Stimulated activated memory B cell treated with anti-CD40 and anti-IgM and Interleukin-4, amounts not matched to agents 10 μg/mL and 1 μg/mL and 100 μg/mL, for 72 hours (primary cell): ENCODE results near the gene SLC12A7.

Experiments
- ATAC-seq: fragments of 150-1000 bp; cut with Tn5 transposase; 2 replicates; pipeline ENCODE4 v1.10.0; 2021
- H3K27ac Mint-ChIP-seq: one replicate; pipeline ENCODE4 v1.8.0; 2022; ENCODE audit warnings: mild to moderate bottlenecking, mixed read lengths
- H3K27me3 Mint-ChIP-seq: one replicate; pipeline ENCODE4 v1.8.0; 2022; ENCODE audit warnings: mixed read lengths
- H3K36me3 Mint-ChIP-seq: one replicate; pipeline ENCODE4 v1.8.0; 2022; ENCODE audit warnings: mixed read lengths
- H3K4me1 Mint-ChIP-seq: one replicate; pipeline ENCODE4 v1.8.0; 2022; ENCODE audit warnings: mixed read lengths
- H3K4me3 Mint-ChIP-seq: one replicate; pipeline ENCODE4 v1.8.0; 2022; ENCODE audit warnings: mild to moderate bottlenecking, moderate library complexity, mixed read lengths
- H3K9me3 Mint-ChIP-seq: one replicate; pipeline ENCODE4 v1.8.0; 2022; ENCODE audit warnings: mixed read lengths

SLC12A7 gene

GRCh38 chr5:1012313-1012841 lies 99.5 kb downstream of the SLC12A7 start:
- Mint-ChIP-seq H3K27me3 (peaks cover 76% of the 10 kb centered on the region), H3K27ac (no peak overlapping the region), H3K36me3 (no peaks in the 10 kb centered on the region), H3K4me1 (peaks cover 21% of the 10 kb centered on the region), H3K9me3 (no peaks in the 10 kb centered on the region), H3K4me3 (no peak overlapping the region)
- ATAC-seq, result no peak

GRCh38 chr5:1011741-1012312 lies 100.0 kb downstream of the SLC12A7 start:
- H3K4me3 Mint-ChIP-seq, result no peak overlapping the region
- H3K27me3 Mint-ChIP-seq, result peaks cover 76% of the 10 kb centered on the region
- peaks cover 21% of the 10 kb centered on the region for H3K4me1 Mint-ChIP-seq
- no peaks in the 10 kb centered on the region for H3K36me3 Mint-ChIP-seq
- H3K9me3 Mint-ChIP-seq, result no peaks in the 10 kb centered on the region
- no peak overlapping the region for H3K27ac Mint-ChIP-seq
- no peak for ATAC-seq

GRCh38 chr5:1011226-1011631 lies 100.6 kb downstream of the SLC12A7 start:
- no peaks in the 10 kb centered on the region for H3K36me3 Mint-ChIP-seq
- no peak overlapping the region for H3K27ac Mint-ChIP-seq
- no peak for ATAC-seq
- H3K27me3 Mint-ChIP-seq, result peaks cover 76% of the 10 kb centered on the region
- peaks cover 21% of the 10 kb centered on the region for H3K4me1 Mint-ChIP-seq
- no peak overlapping the region for H3K4me3 Mint-ChIP-seq
- no peaks in the 10 kb centered on the region for H3K9me3 Mint-ChIP-seq

DNA sequence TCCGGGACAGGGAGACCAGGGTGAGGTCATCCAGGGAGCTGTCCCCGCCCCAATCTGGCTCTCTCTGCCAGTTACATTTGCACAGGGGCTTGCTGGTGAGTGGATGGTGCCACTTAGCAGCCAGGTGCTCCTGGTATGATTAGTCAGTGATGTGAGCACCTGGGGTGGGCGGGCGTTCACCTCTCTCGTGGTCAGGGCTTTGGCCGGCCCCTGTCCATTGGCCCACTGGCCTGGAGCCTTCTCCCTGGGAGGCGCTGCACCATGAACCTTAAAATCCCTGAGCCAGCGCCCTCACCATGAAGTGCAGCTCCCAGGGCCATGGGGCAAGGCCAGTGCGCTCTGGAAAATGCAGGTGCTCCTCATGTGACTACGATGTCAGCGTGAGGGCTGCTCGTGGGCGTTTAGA lies 101.2 kb downstream of the SLC12A7 start:
- H3K27me3 Mint-ChIP-seq, result peaks cover 81% of the 10 kb centered on the region
- H3K36me3 Mint-ChIP-seq, result no peaks in the 10 kb centered on the region
- no peak for ATAC-seq
- peaks cover 26% of the 10 kb centered on the region for H3K4me1 Mint-ChIP-seq
- H3K27ac Mint-ChIP-seq, result no peak overlapping the region
- no peaks in the 10 kb centered on the region for H3K9me3 Mint-ChIP-seq
- no peak overlapping the region for H3K4me3 Mint-ChIP-seq

- ATAC-seq, result no peak
- Mint-ChIP-seq H3K4me3 (no peak overlapping the region), H3K27ac (no peak overlapping the region), H3K27me3 (peaks cover 84% of the 10 kb centered on the region), H3K36me3 (no peaks in the 10 kb centered on the region), H3K9me3 (no peaks in the 10 kb centered on the region), H3K4me1 (peaks cover 27% of the 10 kb centered on the region)
Observed at GRCh38 chr5:1010181-1010510, 101.7 kb downstream of the SLC12A7 start.

GRCh38 chr5:1009359-1010180 lies 102.3 kb downstream of the SLC12A7 start:
- peaks cover 80% of the 10 kb centered on the region for H3K27me3 Mint-ChIP-seq
- H3K4me3 Mint-ChIP-seq, result no peak overlapping the region
- H3K4me1 Mint-ChIP-seq, result peaks cover 28% of the 10 kb centered on the region
- no peaks in the 10 kb centered on the region for H3K9me3 Mint-ChIP-seq
- no peaks in the 10 kb centered on the region for H3K36me3 Mint-ChIP-seq
- no peak overlapping the region for H3K27ac Mint-ChIP-seq
- ATAC-seq, result no peak

- H3K36me3 Mint-ChIP-seq, result no peaks in the 10 kb centered on the region
- H3K27me3 Mint-ChIP-seq, result peaks cover 80% of the 10 kb centered on the region
- peaks cover 32% of the 10 kb centered on the region for H3K4me1 Mint-ChIP-seq
- H3K9me3 Mint-ChIP-seq, result no peaks in the 10 kb centered on the region
- ATAC-seq, result no peak
- peak within 1 kb of the TSS; percentile 30 for H3K4me3 Mint-ChIP-seq
- no peak within 1 kb of the TSS for H3K27ac Mint-ChIP-seq
Observed at GRCh38 chr5:1008451-1009358, 103.2 kb downstream of the SLC12A7 start, which contains the start of gene NKD2. NKD2 (plus strand) TSS chr5:1008802; CDS start chr5:1009058, 256 bp downstream.

GRCh38 chr5:1007681-1008450 lies 104.0 kb downstream of the SLC12A7 start:
- ATAC-seq, result no peak

DNA sequence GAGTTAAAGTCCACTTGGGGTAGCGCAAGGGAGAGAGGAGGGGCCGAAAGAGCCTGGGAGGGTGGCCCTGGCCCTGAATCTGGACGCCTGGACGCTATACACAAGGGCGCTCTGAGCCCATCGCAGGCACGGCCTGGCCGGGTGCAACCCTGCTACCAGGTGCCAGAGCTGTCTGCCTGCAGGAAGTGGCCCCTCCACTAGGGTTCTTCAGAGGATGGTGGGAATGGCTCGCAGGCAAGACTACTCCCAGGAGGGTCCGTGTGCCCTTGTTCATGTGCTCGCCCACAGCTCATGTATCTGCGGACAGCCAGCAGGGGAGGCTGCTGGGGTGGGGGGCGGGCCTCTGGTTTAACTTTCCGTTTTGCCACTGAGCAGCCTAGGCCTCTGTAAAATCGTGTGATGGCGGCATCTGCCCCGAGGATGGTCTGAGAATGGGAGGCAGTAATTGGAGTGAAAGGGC lies 104.6 kb downstream of the SLC12A7 start:
- no peak overlapping the region for H3K27ac Mint-ChIP-seq

More at GRCh38 chr5:1007681-1008450, 104.0 kb downstream of the SLC12A7 start:
- no peaks in the 10 kb centered on the region for H3K9me3 Mint-ChIP-seq
- H3K4me1 Mint-ChIP-seq, result peaks cover 32% of the 10 kb centered on the region
- peak overlapping the region; percentile 30 for H3K4me3 Mint-ChIP-seq
- no peaks in the 10 kb centered on the region for H3K36me3 Mint-ChIP-seq
- peaks cover 80% of the 10 kb centered on the region for H3K27me3 Mint-ChIP-seq
- no peak overlapping the region for H3K27ac Mint-ChIP-seq

GRCh38 chr5:1006656-1007071 lies 105.2 kb downstream of the SLC12A7 start:
- no peaks in the 10 kb centered on the region for H3K36me3 Mint-ChIP-seq
- H3K27me3 Mint-ChIP-seq, result peaks cover 88% of the 10 kb centered on the region
- peaks cover 32% of the 10 kb centered on the region for H3K4me1 Mint-ChIP-seq
- no peaks in the 10 kb centered on the region for H3K9me3 Mint-ChIP-seq
- ATAC-seq, result no peak
- H3K4me3 Mint-ChIP-seq, result no peak overlapping the region
- no peak overlapping the region for H3K27ac Mint-ChIP-seq

More for the DNA sequence above, 104.6 kb downstream of the SLC12A7 start:
- no peak for ATAC-seq
- Mint-ChIP-seq H3K4me1 (peaks cover 32% of the 10 kb centered on the region), H3K36me3 (no peaks in the 10 kb centered on the region), H3K4me3 (peak overlapping the region; percentile 16), H3K9me3 (no peaks in the 10 kb centered on the region), H3K27me3 (peaks cover 86% of the 10 kb centered on the region)

- Mint-ChIP-seq H3K27ac (no peak overlapping the region), H3K4me3 (no peak overlapping the region), H3K36me3 (no peaks in the 10 kb centered on the region), H3K4me1 (peaks cover 27% of the 10 kb centered on the region), H3K27me3 (peaks cover 87% of the 10 kb centered on the region), H3K9me3 (no peaks in the 10 kb centered on the region)
- no peak for ATAC-seq
Observed at GRCh38 chr5:1005904-1006655, 105.8 kb downstream of the SLC12A7 start.

GRCh38 chr5:1005249-1005851 lies 106.5 kb downstream of the SLC12A7 start:
- Mint-ChIP-seq H3K4me1 (peaks cover 27% of the 10 kb centered on the region), H3K27me3 (peaks cover 87% of the 10 kb centered on the region), H3K4me3 (no peak overlapping the region), H3K36me3 (no peaks in the 10 kb centered on the region), H3K9me3 (no peaks in the 10 kb centered on the region), H3K27ac (no peak overlapping the region)
- ATAC-seq, result no peak

DNA sequence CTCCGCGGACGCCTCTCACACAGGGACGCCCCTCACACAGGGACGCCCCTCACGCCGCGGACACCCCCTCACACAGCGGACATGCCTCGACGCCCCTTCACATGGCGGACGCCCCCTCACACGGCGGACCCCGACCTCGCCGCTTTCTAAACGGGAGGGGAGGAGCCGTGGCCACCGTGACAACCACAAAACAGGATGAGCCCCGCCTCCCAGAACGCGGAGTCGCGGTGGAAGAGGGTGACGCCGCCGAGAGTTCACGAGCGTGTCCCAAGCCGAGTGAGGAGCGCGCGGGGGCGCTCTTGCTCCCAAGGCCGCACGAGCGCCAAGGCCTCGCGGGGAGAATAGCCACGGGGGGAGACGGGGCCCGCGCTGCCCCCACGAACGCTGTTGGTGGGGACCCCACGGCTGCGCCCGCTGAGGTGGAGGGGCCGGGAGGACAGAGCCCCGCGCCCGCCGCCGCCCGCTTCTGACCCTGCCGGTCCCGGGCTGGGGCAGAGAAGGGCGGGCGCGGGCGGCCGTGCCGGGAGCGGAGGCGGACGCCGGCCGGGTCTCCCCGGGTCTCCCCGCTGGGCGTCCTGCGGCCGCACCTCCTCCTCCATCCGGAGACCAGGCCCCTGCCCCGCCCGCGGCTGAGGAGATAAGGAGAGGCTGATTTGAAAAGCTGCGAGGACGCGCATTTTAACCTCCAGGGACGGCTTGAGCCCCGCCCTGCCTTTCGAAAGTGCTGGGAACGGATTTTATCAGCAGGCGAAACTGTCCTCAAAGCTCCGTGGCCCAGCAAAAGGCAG lies 107.2 kb downstream of the SLC12A7 start:
- Mint-ChIP-seq H3K36me3 (no peaks in the 10 kb centered on the region), H3K27me3 (peaks cover 86% of the 10 kb centered on the region), H3K27ac (no peak overlapping the region), H3K4me3 (peak overlapping the region; percentile 64), H3K4me1 (peaks cover 21% of the 10 kb centered on the region), H3K9me3 (no peaks in the 10 kb centered on the region)
- peak; percentile 29 for ATAC-seq
